DOHH2 (cell line): Measurements from ENCODE around the gene MRPL4.
A peak's percentile ranks its signal among the peaks of the same experiment; 100 is the strongest.

Experiments
- H3F3A ChIP-seq: fragments of 200-600 bp; sonication (generic), shearing (Covaris generic); 2 replicates; pipeline ENCODE4 v1.6.0; 2016; ENCODE audit warnings: antibody characterized with exemption, mild to moderate bottlenecking; ENCODE audit not compliant: control insufficient read depth, insufficient read depth
- H3K27ac ChIP-seq: fragments of 200-600 bp; sonication (generic); 2 replicates; pipeline ENCODE4 v1.5.1; 2014; ENCODE audit warnings: low read depth, mild to moderate bottlenecking, low read length, moderate library complexity
- H3K27me3 ChIP-seq: fragments of 200-600 bp; sonication (generic); 2 replicates; pipeline ENCODE4 v1.6.1; 2014; ENCODE audit warnings: mild to moderate bottlenecking, low read length, mixed read lengths; ENCODE audit not compliant: control insufficient read depth
- H3K36me3 ChIP-seq: fragments of 200-600 bp; sonication (generic); 2 replicates; pipeline ENCODE4 v1.6.1; 2014; ENCODE audit warnings: mild to moderate bottlenecking, low read length, moderate library complexity, mixed read lengths; ENCODE audit not compliant: control insufficient read depth
- H3K4me1 ChIP-seq: fragments of 200-600 bp; sonication (generic); 2 replicates; pipeline ENCODE4 v1.6.1; 2014; ENCODE audit warnings: mild to moderate bottlenecking, low read length, mixed read lengths; ENCODE audit not compliant: control insufficient read depth
- H3K4me2 ChIP-seq: fragments of 200-600 bp; sonication (generic); 2 replicates; pipeline ENCODE4 v1.6.0; 2014; ENCODE audit warnings: mild to moderate bottlenecking, low read length, moderate library complexity
- H3K4me3 ChIP-seq: fragments of 200-600 bp; sonication (generic); 2 replicates; pipeline ENCODE4 v1.5.1; 2014; ENCODE audit warnings: mild to moderate bottlenecking, low read length, mixed read lengths
- H3K79me2 ChIP-seq: fragments of 200-600 bp; sonication (generic); 2 replicates; pipeline ENCODE4 v1.6.1; 2014; ENCODE audit warnings: mild to moderate bottlenecking, low read length, mixed read lengths; ENCODE audit not compliant: control insufficient read depth
- H3K9me2 ChIP-seq: fragments of 200-600 bp; sonication (generic); replicated peaks from 2 replicates; pipeline ENCODE4 v1.6.1; 2014; ENCODE audit warnings: mild to moderate bottlenecking, low read length, mixed read lengths; ENCODE audit not compliant: control insufficient read depth
- H3K9me3 ChIP-seq: fragments of 200-600 bp; sonication (generic); 2 replicates; pipeline ENCODE4 v1.6.1; 2014; ENCODE audit warnings: antibody characterized with exemption, low read length, mixed read lengths; ENCODE audit not compliant: control insufficient read depth, insufficient read depth
- H4K20me1 ChIP-seq: fragments of 200-600 bp; sonication (generic); 2 replicates; pipeline ENCODE4 v1.6.0; 2014; ENCODE audit warnings: low read depth, mild to moderate bottlenecking, antibody characterized with exemption, low read length, moderate library complexity; ENCODE audit not compliant: control insufficient read depth, insufficient read depth
- CTCF ChIP-seq: fragments of 200-600 bp; sonication (generic); IDR thresholded peaks from one replicate; pipeline ENCODE4 v1.5.1; 2014; ENCODE audit warnings: antibody characterized with exemption, mild to moderate bottlenecking, low read depth, low read length; ENCODE audit not compliant: poor library complexity, severe bottlenecking
- EZH2phosphoT487 ChIP-seq: fragments of 200-600 bp; sonication (generic); IDR thresholded peaks from 2 replicates; pipeline ENCODE4 v1.6.1; 2017; ENCODE audit warnings: borderline replicate concordance, mild to moderate bottlenecking, antibody characterized with exemption, low read length, moderate library complexity, mixed read lengths

Gene MRPL4

DNA sequence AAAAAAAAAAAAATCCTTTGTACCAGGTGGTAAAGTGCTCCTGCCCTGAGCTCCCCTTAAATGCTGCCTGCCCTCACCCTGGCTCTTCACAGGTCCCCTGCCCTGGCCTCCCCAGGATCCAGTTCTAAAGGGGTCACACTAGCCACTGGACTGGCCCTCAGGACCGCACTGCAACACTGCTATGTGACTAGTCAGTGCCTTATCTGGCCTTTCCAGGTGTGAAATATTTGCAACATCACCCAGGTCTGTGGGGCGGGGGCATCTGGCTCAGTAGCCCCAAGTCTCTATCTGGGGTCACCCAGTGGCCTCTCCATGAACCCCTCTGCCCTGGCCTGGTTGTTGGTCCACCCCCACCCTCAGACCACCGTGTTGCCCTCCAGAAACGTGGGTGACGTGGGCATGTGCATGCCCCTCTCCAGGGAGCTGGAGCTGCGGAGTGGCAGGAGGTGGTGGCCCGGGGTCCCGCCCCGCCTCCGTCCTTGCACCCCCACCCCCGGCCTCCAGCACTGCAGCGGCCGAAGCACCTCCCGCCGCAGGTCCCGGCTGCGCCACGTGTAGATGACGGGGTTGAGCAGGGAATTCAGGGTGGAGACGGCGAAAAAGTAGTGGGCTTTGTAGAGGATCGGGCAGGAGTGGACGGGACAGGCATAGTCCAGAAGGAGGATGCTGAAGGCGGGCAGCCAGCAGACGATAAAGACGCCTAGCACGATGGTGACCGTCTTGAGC is 28.4 kb upstream of the MRPL4 start:
- no peaks in the 10 kb centered on the region for H3K27me3 ChIP-seq
- peaks cover 93% of the 10 kb centered on the region for H3K79me2 ChIP-seq
- H3K9me3 ChIP-seq: no peaks in the 10 kb centered on the region
- TF ChIP-seq CTCF (no peak), EZH2phosphoT487 (no peak)
- peak overlapping the region; percentile 69 for H3K4me2 ChIP-seq
- H4K20me1 ChIP-seq: peaks cover 29% of the 10 kb centered on the region
- peaks cover 78% of the 10 kb centered on the region for H3F3A ChIP-seq
- peaks cover 99% of the 10 kb centered on the region for H3K4me1 ChIP-seq
- no peaks in the 10 kb centered on the region for H3K9me2 ChIP-seq
- peaks cover 94% of the 10 kb centered on the region for H3K36me3 ChIP-seq
- H3K4me3 ChIP-seq: peak overlapping the region; percentile 55
- H3K27ac ChIP-seq: peak overlapping the region; percentile 95

- peaks cover 29% of the 10 kb centered on the region for H4K20me1 ChIP-seq
- no peaks in the 10 kb centered on the region for H3K27me3 ChIP-seq
- peak overlapping the region; percentile 69 for H3K4me2 ChIP-seq
- H3F3A ChIP-seq: peaks cover 75% of the 10 kb centered on the region
- H3K9me3 ChIP-seq: no peaks in the 10 kb centered on the region
- H3K36me3 ChIP-seq: peaks cover 94% of the 10 kb centered on the region
- no peaks in the 10 kb centered on the region for H3K9me2 ChIP-seq
- peak overlapping the region; percentile 55 for H3K4me3 ChIP-seq
- H3K27ac ChIP-seq: peak overlapping the region; percentile 100
- TF ChIP-seq EZH2phosphoT487 (no peak), CTCF (no peak)
- peaks cover 96% of the 10 kb centered on the region for H3K79me2 ChIP-seq
- peaks cover 97% of the 10 kb centered on the region for H3K4me1 ChIP-seq
These were observed 27.7 kb upstream of the MRPL4 start for GRCh38 chr19:10224337-10224736.

GRCh38 chr19:10226021-10226375 is 26.0 kb upstream of the MRPL4 start:
- TF ChIP-seq EZH2phosphoT487 (no peak), CTCF (no peak)
- peaks cover 67% of the 10 kb centered on the region for H3F3A ChIP-seq
- peaks cover 81% of the 10 kb centered on the region for H3K4me1 ChIP-seq
- no peaks in the 10 kb centered on the region for H3K9me3 ChIP-seq
- peak overlapping the region; percentile 86 for H3K4me3 ChIP-seq
- H4K20me1 ChIP-seq: peaks cover 29% of the 10 kb centered on the region
- H3K4me2 ChIP-seq: peak overlapping the region; percentile 85
- H3K27me3 ChIP-seq: no peaks in the 10 kb centered on the region
- peaks cover 98% of the 10 kb centered on the region for H3K79me2 ChIP-seq
- peak overlapping the region; percentile 100 for H3K27ac ChIP-seq
- peaks cover 95% of the 10 kb centered on the region for H3K36me3 ChIP-seq
- H3K9me2 ChIP-seq: no peaks in the 10 kb centered on the region
